HCT116 (cell line): Measurements from ENCODE around the gene UQCRC1. TPM values are rescaled to one million over a fixed set of nuclear protein-coding genes. Genes with fewer than 3 reads are reported as not detected.

Source experiments
- ATAC-seq: fragments of 200-7000 bp; cut with Tn5 transposase; 2 replicates; pipeline ENCODE4 v1.9.1; 2020; ENCODE audit warnings: mild to moderate bottlenecking, moderate library complexity
- BruUV-seq: library from RNA; stranded (reverse); fragments of 400-500 nt; replicated peaks from 2 replicates; lab custom pipeline; 2021; lab: Mats Ljungman, UMichigan
- CTCF ChIA-PET: fragments of 300-600 bp; sonication (Branson Sonifier 250); formaldehyde crosslinking; loops from one replicate; lab custom pipeline; 2021; ENCODE audit warnings: antibody characterized with exemption; lab: Charles Lee
- POLR2A ChIA-PET: fragments of 300-600, 350-600 bp; sonication (Branson Sonifier 250); formaldehyde crosslinking; loops from one replicate; lab custom pipeline; 2021; ENCODE audit warnings: antibody characterized with exemption; lab: Charles Lee
- RAD21 ChIA-PET, 2 experiments: fragments of 300-600 bp; sonication (Branson Sonifier 250); formaldehyde crosslinking; loops; one replicate each; lab custom pipeline; 2023; ENCODE audit warnings: low total read pairs in 2 of 2; ENCODE audit not compliant: uncharacterized antibody in 2 of 2, unreplicated experiment in 2 of 2, low non-redundant PET in 1 of 2; lab: Charles Lee
- DNase-seq: peaks from one replicate; pipeline ENCODE4 v3.0.0-alpha.2; 2010; ENCODE audit warnings: low read depth, low spot score
- H2AFZ ChIP-seq: fragments of 200-600 bp; shearing (Covaris generic), sonication (generic); 2 replicates; pipeline ENCODE4 v1.6.1; 2017; ENCODE audit warnings: low read depth, mixed run types, mixed read lengths, antibody characterized with exemption, low read length; ENCODE audit not compliant: poor library complexity, severe bottlenecking
- H3K27ac ChIP-seq: 2 replicates; pipeline ENCODE4 v1.5.1; 2012; ENCODE audit warnings: low read depth, low read length
- H3K27me3 ChIP-seq: fragments of 200-600 bp; sonication (generic); 2 replicates; pipeline ENCODE4 v1.6.1; 2016; ENCODE audit warnings: mixed run types, low read length, mixed read lengths; ENCODE audit not compliant: insufficient read depth
- H3K36me3 ChIP-seq, 2 experiments: fragments of 200-500 bp in 1 of 2; fragments of 200-600 bp in 1 of 2; sonication (Bioruptor generic) in 1 of 2; sonication (generic) in 1 of 2; 2 replicates each; pipeline versions ENCODE4 v1.5.1 to v1.6.1; 2014 to 2016; ENCODE audit warnings: low read length in 2 of 2, inconsistent platforms in 1 of 2, mixed read lengths in 1 of 2, mixed run types in 1 of 2; ENCODE audit not compliant: insufficient read depth in 2 of 2, control insufficient read depth in 1 of 2
- H3K4me1 ChIP-seq, 2 experiments: fragments of 200-600 bp in 1 of 2; sonication (generic) in 1 of 2; 2 replicates each; pipeline versions ENCODE4 v1.5.1 to v1.6.1; 2012 to 2017; ENCODE audit warnings: low read length in 2 of 2, inconsistent platforms in 1 of 2, mild to moderate bottlenecking in 1 of 2, mixed read lengths in 1 of 2, mixed run types in 1 of 2, moderate library complexity in 1 of 2; ENCODE audit not compliant: insufficient read depth in 2 of 2, control insufficient read depth in 1 of 2
- H3K4me2 ChIP-seq: fragments of 200-600 bp; sonication (generic); 2 replicates; pipeline ENCODE4 v1.6.1; 2017; ENCODE audit warnings: mixed run types, low read length, mixed read lengths
- H3K4me3 ChIP-seq, 2 experiments: fragments of 200-600 bp in 1 of 2; sonication (generic) in 1 of 2; replicated peaks in 1 of 2; 2 replicates each; pipeline ENCODE4 v1.5.1; 2011 to 2016; ENCODE audit warnings: low read length in 2 of 2, control low read depth in 1 of 2, low read depth in 1 of 2, mild to moderate bottlenecking in 1 of 2, mixed read lengths in 1 of 2, mixed run types in 1 of 2
- H3K79me2 ChIP-seq: fragments of 200-600 bp; sonication (generic); 2 replicates; pipeline ENCODE4 v1.6.1; 2017; ENCODE audit warnings: mild to moderate bottlenecking, mixed run types, low read length, moderate library complexity, mixed read lengths; ENCODE audit not compliant: insufficient read depth
- H3K9ac ChIP-seq: fragments of 200-600 bp; sonication (generic); 2 replicates; pipeline ENCODE4 v1.6.1; 2016; ENCODE audit warnings: low read length, mixed read lengths
- H3K9me2 ChIP-seq: fragments of 200-600 bp; sonication (generic), shearing (Covaris generic); 2 replicates; pipeline ENCODE4 v1.6.1; 2017; ENCODE audit warnings: mixed run types, mild to moderate bottlenecking, moderate library complexity; ENCODE audit not compliant: insufficient read depth
- H3K9me3 ChIP-seq, 2 experiments: fragments of 200-500 bp in 1 of 2; fragments of 200-600 bp in 1 of 2; sonication (Bioruptor generic) in 1 of 2; sonication (generic) in 1 of 2; 2 replicates each; pipeline ENCODE4 v1.6.1; 2014 to 2017; ENCODE audit warnings: low read length in 2 of 2, mixed read lengths in 2 of 2, inconsistent platforms in 1 of 2, low read depth in 1 of 2, mild to moderate bottlenecking in 1 of 2, mixed run types in 1 of 2, moderate library complexity in 1 of 2; ENCODE audit not compliant: control insufficient read depth in 1 of 2, insufficient read depth in 1 of 2
- H4K20me1 ChIP-seq: fragments of 200-600 bp; sonication (generic), shearing (Covaris generic); 2 replicates; pipeline ENCODE4 v1.6.1; 2017; ENCODE audit warnings: mixed run types, mild to moderate bottlenecking, moderate library complexity; ENCODE audit not compliant: insufficient read depth
- REST ChIP-seq: IDR thresholded peaks from 2 replicates; pipeline ENCODE4 v1.6.1; 2012; ENCODE audit warnings: low read depth
- SRF ChIP-seq: IDR thresholded peaks from 2 replicates; pipeline ENCODE4 v1.6.1; 2012; ENCODE audit warnings: low read depth
- intact Hi-C: fragments of 100-400 bp; cut with micrococcal nuclease; formaldehyde crosslinking; loops from 2 replicates; pipeline ENCODE4 v1.10.0; 2022
- total RNA-seq: library from RNA; stranded (reverse); gene quantifications from one replicate; pipeline ENCODE4 v1.2.1, GENCODE V29; 2021; ENCODE audit not compliant: unreplicated experiment
- TF ChIP-seq, protein P1 (sequence below), 3 experiments: fragments of 200-600 bp in 1 of 3; sonication (generic) in 1 of 3; IDR thresholded peaks in 2 of 3; conservative IDR thresholded peaks in 1 of 3; 2 replicates each; pipeline ENCODE4 v1.5.1; 2012 to 2017; ENCODE audit warnings: low read depth in 2 of 3, low read length in 2 of 3, antibody characterized with exemption in 1 of 3, borderline replicate concordance in 1 of 3, control low read depth in 1 of 3, mild to moderate bottlenecking in 1 of 3, mixed read lengths in 1 of 3, mixed run types in 1 of 3, moderate library complexity in 1 of 3; ENCODE audit not compliant: insufficient read depth in 1 of 3

The UQCRC1 gene
- total RNA-seq, 1 experiment from 2014 or later: 318 TPM

GRCh38 chr3:48567500-48567899 is 41.9 kb downstream of the UQCRC1 start:
- Histone ChIP-seq H3K9me3 (no peaks in the 10 kb centered on the region), H3K4me3 (no peak overlapping the region), H3K27me3 (no peaks in the 10 kb centered on the region), H3K4me1 (peaks cover 35 to 47% of the 10 kb centered on the region in 2 experiments), H3K9ac (no peak overlapping the region), H3K27ac (no peak overlapping the region; the same call in 1 of the 2 replicates), H3K36me3 (no peaks in the 10 kb centered on the region), H3K79me2 (no peaks in the 10 kb centered on the region), H4K20me1 (no peaks in the 10 kb centered on the region), H3K9me2 (no peaks in the 10 kb centered on the region), H3K4me2 (no peak overlapping the region)
- RAD21 ChIA-PET: no interaction called here
- no peak for ATAC-seq
- intact Hi-C loops: no loop called here
- CTCF ChIA-PET: interaction anchor here (1.0 kb wide), 1 partner anchor 9 kb away, joined by 3 read pairs; no protein-coding TSS in a partner anchor
- no peak for DNase-seq
- no TSS peak for BruUV-seq
- POLR2A ChIA-PET: interaction anchor here (0.7 kb wide), 1 partner anchor 100 kb away, joined by 8 read pairs; no protein-coding TSS in a partner anchor
- TF ChIP-seq, protein P1, sequence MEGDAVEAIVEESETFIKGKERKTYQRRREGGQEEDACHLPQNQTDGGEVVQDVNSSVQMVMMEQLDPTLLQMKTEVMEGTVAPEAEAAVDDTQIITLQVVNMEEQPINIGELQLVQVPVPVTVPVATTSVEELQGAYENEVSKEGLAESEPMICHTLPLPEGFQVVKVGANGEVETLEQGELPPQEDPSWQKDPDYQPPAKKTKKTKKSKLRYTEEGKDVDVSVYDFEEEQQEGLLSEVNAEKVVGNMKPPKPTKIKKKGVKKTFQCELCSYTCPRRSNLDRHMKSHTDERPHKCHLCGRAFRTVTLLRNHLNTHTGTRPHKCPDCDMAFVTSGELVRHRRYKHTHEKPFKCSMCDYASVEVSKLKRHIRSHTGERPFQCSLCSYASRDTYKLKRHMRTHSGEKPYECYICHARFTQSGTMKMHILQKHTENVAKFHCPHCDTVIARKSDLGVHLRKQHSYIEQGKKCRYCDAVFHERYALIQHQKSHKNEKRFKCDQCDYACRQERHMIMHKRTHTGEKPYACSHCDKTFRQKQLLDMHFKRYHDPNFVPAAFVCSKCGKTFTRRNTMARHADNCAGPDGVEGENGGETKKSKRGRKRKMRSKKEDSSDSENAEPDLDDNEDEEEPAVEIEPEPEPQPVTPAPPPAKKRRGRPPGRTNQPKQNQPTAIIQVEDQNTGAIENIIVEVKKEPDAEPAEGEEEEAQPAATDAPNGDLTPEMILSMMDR (IDR thresholded peaks at IDR 0.05 in 2 of 3, conservative IDR thresholded peaks at IDR 0.05 in 1 of 3; ENCODE audit: borderline replicate concordance in 1 of 3, insufficient read depth in 1 of 3, low read depth in 2 of 3, low read length in 2 of 3): no peak
- no peak for TF ChIP-seq REST
- TF ChIP-seq SRF: no peak
- TF ChIP-seq, all 23 proteins: peak for 0
- H2AFZ ChIP-seq: no peak overlapping the region
